HepG2 (cell line): ENCODE measurements around the gene MRPL38. TPM values are rescaled to one million over a fixed set of nuclear protein-coding genes. Genes with fewer than 3 reads are reported as not detected.

Experiments used
- ADNP ChIP-seq: sonication (generic); formaldehyde crosslinking; IDR thresholded peaks from 2 replicates; pipeline ENCODE4 v1.4.0; 2020; ENCODE audit warnings: missing genetic modification reagents
- AGO1 ChIP-seq: fragments of 200-400 bp; formaldehyde crosslinking; IDR thresholded peaks from 2 replicates; pipeline ENCODE4 v1.6.1; 2017; ENCODE audit warnings: mild to moderate bottlenecking, low read depth, low read length, moderate library complexity; ENCODE audit not compliant: poor library complexity, severe bottlenecking
- CEBPB ChIP-seq: IDR thresholded peaks from 2 replicates; pipeline ENCODE4 v1.6.1; 2011; ENCODE audit warnings: low read depth, low read length, improper control_type of control experiment, borderline replicate concordance
- DNMT1 ChIP-seq: sonication (generic); formaldehyde crosslinking; IDR thresholded peaks from 2 replicates; pipeline ENCODE4 v1.5.1; 2020; ENCODE audit warnings: mild to moderate bottlenecking, missing genetic modification reagents
- HOXA7 ChIP-seq: sonication (generic); formaldehyde crosslinking; IDR thresholded peaks from 2 replicates; pipeline ENCODE4 v1.8.1; 2022; ENCODE audit warnings: mild to moderate bottlenecking, missing genetic modification reagents, moderate library complexity
- IRX3 ChIP-seq: sonication (generic); formaldehyde crosslinking; IDR thresholded peaks from 2 replicates; pipeline ENCODE4 v1.8.1; 2023; ENCODE audit warnings: mild to moderate bottlenecking, low read depth, missing genetic modification reagents, borderline replicate concordance
- KAT2B ChIP-seq: fragments of 150-350 bp; IDR thresholded peaks from 2 replicates; pipeline ENCODE4 v1.6.1; 2014; ENCODE audit warnings: low read depth, low read length, borderline replicate concordance
- KLF15 ChIP-seq: sonication (generic); formaldehyde crosslinking; IDR thresholded peaks from 2 replicates; pipeline ENCODE4 v1.8.1; 2023; ENCODE audit warnings: borderline replicate concordance, mild to moderate bottlenecking, inconsistent platforms, missing genetic modification reagents, mixed read lengths
- MBD4 ChIP-seq: IDR thresholded peaks from 2 replicates; pipeline ENCODE4 v1.6.1; 2012; ENCODE audit warnings: low read length, inconsistent platforms, borderline replicate concordance
- MLLT10 ChIP-seq: sonication (generic); formaldehyde crosslinking; IDR thresholded peaks from 2 replicates; pipeline ENCODE4 v1.4.0; 2020; ENCODE audit warnings: missing genetic modification reagents
- NFAT5 ChIP-seq: sonication (generic); formaldehyde crosslinking; IDR thresholded peaks from 2 replicates; pipeline ENCODE4 v1.4.0; 2020; ENCODE audit warnings: missing genetic modification reagents
- PLRG1 ChIP-seq: fragments of 450-650 bp; conservative IDR thresholded peaks from 2 replicates; pipeline ENCODE4 v1.6.1; 2016
- PTBP1 ChIP-seq: fragments of 200-400 bp; formaldehyde crosslinking; IDR thresholded peaks from 2 replicates; pipeline ENCODE4 v1.6.1; 2018; ENCODE audit warnings: low read length, low read depth; ENCODE audit not compliant: poor library complexity, severe bottlenecking
- RARA ChIP-seq: IDR thresholded peaks from 2 replicates; pipeline ENCODE4 v1.6.1; 2016; ENCODE audit warnings: missing genetic modification reagents, missing compliant biosample characterization
- TEF ChIP-seq: sonication (generic); formaldehyde crosslinking; IDR thresholded peaks from 2 replicates; pipeline ENCODE4 v1.5.0; 2020; ENCODE audit warnings: missing genetic modification reagents
- ZBTB14 ChIP-seq: sonication (generic); formaldehyde crosslinking; IDR thresholded peaks from 2 replicates; pipeline ENCODE4 v1.4.0; 2020; ENCODE audit warnings: missing genetic modification reagents
- ZNF160 ChIP-seq: sonication (generic); formaldehyde crosslinking; IDR thresholded peaks from 2 replicates; pipeline ENCODE4 v1.8.0; 2022; ENCODE audit warnings: mild to moderate bottlenecking, inconsistent platforms, missing genetic modification reagents
- ZNF441 ChIP-seq: sonication (generic); formaldehyde crosslinking; IDR thresholded peaks from 2 replicates; pipeline ENCODE4 v1.7.0; 2021; ENCODE audit warnings: missing genetic modification reagents, borderline replicate concordance
- ZNF513 ChIP-seq: sonication (generic); formaldehyde crosslinking; conservative IDR thresholded peaks from 2 replicates; pipeline ENCODE4 v1.5.0; 2020; ENCODE audit warnings: missing genetic modification reagents
- ZNF879 ChIP-seq: sonication (generic); formaldehyde crosslinking; IDR thresholded peaks from 2 replicates; pipeline ENCODE4 v1.8.1; 2023; ENCODE audit warnings: missing genetic modification reagents
- polyA plus RNA-seq, 8 experiments: library from polyadenylated mRNA; depleted of rRNA in 3 of 8; stranded (reverse) in 7 of 8; unstranded in 1 of 8; fragments of >200 nt; fragmentation: Illumina TruSeq in 4 of 8; extraction: Trizol in 4 of 8; gene quantifications; 2 replicates each; pipeline versions ENCODE4 v1.2.1 to v1.2.3, GENCODE V29; 2011 to 2016; ENCODE audit warnings: low read depth in 4 of 8, missing spikeins in 1 of 8, mixed read lengths in 1 of 8; ENCODE audit not compliant: insufficient read depth in 1 of 8
- total RNA-seq, 5 experiments: library from RNA; depleted of rRNA; stranded (reverse); fragments of >200 nt; fragmentation: Illumina TruSeq; extraction: Trizol; gene quantifications; 2 replicates each; pipeline ENCODE4 v1.2.3, GENCODE V29; 2016; ENCODE audit warnings: low read depth in 1 of 5

Gene MRPL38
- total and polyA plus RNA-seq, 2 of the 13 experiments (the other 11 are each of a cell fraction or from before 2014, with no cell fraction given), result 83.7 to 125 TPM

GRCh38 chr17:75876938-75877751 lies 27.5 kb downstream of the MRPL38 start (continued):
- no peak; the same call in 1 of the 2 replicates for TF ChIP-seq ZNF441 (CRISPR knock-in tag)
- TF ChIP-seq TEF (CRISPR knock-in tag), result peak; percentile 79
- TF ChIP-seq RARA, result no peak
- no peak for TF ChIP-seq NFAT5 (CRISPR knock-in tag)
- TF ChIP-seq IRX3, result 0 out of 2 replicates have a peak, but pooled peaks have one; percentile 35
- TF ChIP-seq ZNF513 (CRISPR knock-in tag), result no peak
- TF ChIP-seq CEBPB, result no peak
- TF ChIP-seq ZNF160 (CRISPR knock-in tag), result no peak; the same call in 1 of the 2 replicates
- TF ChIP-seq ADNP, result no peak
- TF ChIP-seq PTBP1, result peak; percentile 97
- no peak for TF ChIP-seq MBD4
- TF ChIP-seq MLLT10 (CRISPR knock-in tag), result 0 out of 2 replicates have a peak, but pooled peaks have one; percentile 52
- TF ChIP-seq HOXA7 (CRISPR knock-in tag), result no peak
- 0 out of 2 replicates have a peak, but pooled peaks have one; percentile 3 for TF ChIP-seq DNMT1
- TF ChIP-seq ZBTB14 (CRISPR knock-in tag), result no peak
- TF ChIP-seq ZNF879 (CRISPR knock-in tag), result peak; percentile 92
- TF ChIP-seq PLRG1, result no peak
- peak; percentile 96 for TF ChIP-seq AGO1
- TF ChIP-seq KAT2B, result no peak
- TF ChIP-seq KLF15, result no peak
